B cell (primary cell): ENCODE data around the gene TMEM131L. TPM values are rescaled to one million over a fixed set of nuclear protein-coding genes. Genes with fewer than 3 reads are reported as not detected.

Experiments
- ATAC-seq: fragments of 200-7000 bp; cut with Tn5 transposase; one replicate; pipeline ENCODE4 v1.10.0; 2021; ENCODE audit warnings: low read depth, mild to moderate bottlenecking, moderate number of reproducible peaks, moderate library complexity
- CTCF ChIA-PET: fragments of 350-600 bp; sonication (Branson Sonifier 250); formaldehyde crosslinking; loops from one replicate; lab custom pipeline; 2021; ENCODE audit warnings: antibody characterized with exemption, inconsistent platforms; lab: Charles Lee
- POLR2A ChIA-PET: fragments of 350-600 bp; sonication (Branson Sonifier 250); formaldehyde crosslinking; loops from one replicate; lab custom pipeline; 2021; ENCODE audit warnings: antibody characterized with exemption; lab: Charles Lee
- DNase-seq: peaks from one replicate; pipeline ENCODE4 v3.0.0; 2013
- H2AFZ ChIP-seq: 2 replicates; pipeline ENCODE4 v1.6.1; 2012; ENCODE audit warnings: mild to moderate bottlenecking, low read depth, low read length; ENCODE audit not compliant: insufficient read depth, poor library complexity, severe bottlenecking
- H3K27ac ChIP-seq, 2 donors: 1 replicate in 1 of 2; 2 replicates in 1 of 2; pipeline ENCODE4 v1.5.1; 2012 to 2013; ENCODE audit warnings: low read length in 2 of 2, mild to moderate bottlenecking in 2 of 2, moderate library complexity in 1 of 2
- H3K27me3 ChIP-seq, 4 experiments: fragments of 200-600 bp in 1 of 4; sonication (generic) in 1 of 4; replicated peaks in 1 of 4; 1 replicate in 2 of 4; 2 replicates in 2 of 4; pipeline versions ENCODE4 v1.6.1 to v1.7.0; 2013 to 2016; ENCODE audit warnings: low read length in 3 of 4, mild to moderate bottlenecking in 2 of 4, mixed read lengths in 1 of 4, moderate library complexity in 1 of 4; ENCODE audit not compliant: insufficient read depth in 4 of 4, control insufficient read depth in 3 of 4; ENCODE audit errors: control extremely low read depth in 1 of 4
- H3K36me3 ChIP-seq, 2 experiments: replicated peaks in 1 of 2; 1 replicate in 1 of 2; 2 replicates in 1 of 2; pipeline versions ENCODE4 v1.6.1 to v1.7.1; 2013; ENCODE audit warnings: low read length in 1 of 2; ENCODE audit not compliant: insufficient read depth in 2 of 2, control insufficient read depth in 1 of 2; ENCODE audit errors: control extremely low read depth in 1 of 2, extremely low read depth in 1 of 2
- H3K4me1 ChIP-seq, 2 donors: fragments of 200-600 bp in 1 of 2; sonication (generic) in 1 of 2; 1 replicate in 1 of 2; 2 replicates in 1 of 2; pipeline versions ENCODE4 v1.5.1 to v1.6.1; 2013 to 2017; ENCODE audit warnings: low read length in 2 of 2; ENCODE audit not compliant: control insufficient read depth in 2 of 2, insufficient read depth in 2 of 2
- H3K4me2 ChIP-seq: replicated peaks from 2 replicates; pipeline ENCODE3; 2012; ENCODE audit warnings: mild to moderate bottlenecking, low read depth, low read length; ENCODE audit not compliant: poor library complexity, severe bottlenecking
- H3K4me3 ChIP-seq, 5 experiments: fragments of 200-600 bp in 1 of 5; sonication (generic) in 1 of 5; 1 replicate in 3 of 5; 2 replicates in 2 of 5; pipeline versions ENCODE4 v1.5.1 to v1.7.0; 2011 to 2016; ENCODE audit warnings: low read length in 4 of 5, mild to moderate bottlenecking in 4 of 5, low read depth in 2 of 5, control low read depth in 1 of 5, moderate library complexity in 1 of 5; ENCODE audit not compliant: insufficient read depth in 1 of 5; ENCODE audit errors: control extremely low read depth in 1 of 5, extremely low read depth in 1 of 5
- H3K79me2 ChIP-seq: fragments of 200-600 bp; sonication (generic); one replicate; pipeline ENCODE4 v1.6.0; 2016; ENCODE audit warnings: low read length; ENCODE audit not compliant: control insufficient read depth, insufficient read depth
- H3K9ac ChIP-seq: fragments of 200-600 bp; sonication (generic); 2 replicates; pipeline ENCODE4 v1.6.1; 2017; ENCODE audit warnings: mild to moderate bottlenecking, low read length, moderate library complexity
- H3K9me3 ChIP-seq, 3 donors: one replicate each; pipeline versions ENCODE4 v1.6.1 to v1.7.1; 2013; ENCODE audit warnings: low read length in 2 of 3; ENCODE audit not compliant: control insufficient read depth in 2 of 3, insufficient read depth in 1 of 3; ENCODE audit errors: control extremely low read depth in 1 of 3
- H4K20me1 ChIP-seq: 2 replicates; pipeline ENCODE4 v1.6.0; 2012; ENCODE audit warnings: mild to moderate bottlenecking, low read length; ENCODE audit not compliant: insufficient read depth, control insufficient read depth, poor library complexity, severe bottlenecking
- H3K27ac Mint-ChIP-seq: one replicate; pipeline ENCODE4 v1.8.0; 2021; ENCODE audit warnings: mixed read lengths
- H3K27me3 Mint-ChIP-seq: one replicate; pipeline ENCODE4 v1.8.0; 2021; ENCODE audit warnings: mixed read lengths
- H3K4me1 Mint-ChIP-seq: one replicate; pipeline ENCODE4 v1.8.0; 2021; ENCODE audit warnings: mixed read lengths
- H3K4me3 Mint-ChIP-seq: one replicate; pipeline ENCODE4 v1.8.0; 2021; ENCODE audit warnings: mixed read lengths
- H3K9me3 Mint-ChIP-seq: one replicate; pipeline ENCODE4 v1.8.0; 2022; ENCODE audit warnings: mixed read lengths; ENCODE audit not compliant: insufficient read depth
- EZH2 ChIP-seq: IDR thresholded peaks from 2 replicates; pipeline ENCODE4 v1.6.1; 2012; ENCODE audit warnings: borderline replicate concordance, low read depth, mild to moderate bottlenecking, moderate library complexity, low read length; ENCODE audit not compliant: insufficient read depth, poor library complexity, severe bottlenecking
- WGBS: methylation state at CpG from one replicate; pipeline ENCODE4 v1.1.5; 2013; ENCODE audit warnings: missing lambda C conversion rate; ENCODE audit not compliant: insufficient coverage; 5-methylcytosine and 5-hydroxymethylcytosine counted together
- intact Hi-C: fragments of 100-400 bp; cut with micrococcal nuclease; formaldehyde crosslinking; loops from one replicate; pipeline ENCODE4 v1.10.0; 2022
- polyA plus RNA-seq: library from polyadenylated mRNA; depleted of rRNA; stranded (reverse); fragments of >200 nt; gene quantifications from 2 replicates; pipeline ENCODE4 v1.2.3, GENCODE V29; 2012
- total RNA-seq, 2 donors: library from RNA; stranded (reverse); fragments of 120-200 nt in 1 of 2; gene quantifications; 1 replicate in 1 of 2; 2 replicates in 1 of 2; pipeline versions ENCODE4 v1.2.3 to v1.2.4, GENCODE V29; 2013 to 2022
- TF ChIP-seq, protein P1 (sequence below): fragments of 200-600 bp; IDR thresholded peaks from one replicate; pipeline ENCODE4 v1.8.0; 2022; ENCODE audit warnings: antibody characterized with exemption, mild to moderate bottlenecking

The TMEM131L gene
- total and polyA plus RNA-seq, 2 donors (not counting 1 experiment from before 2014, with no cell fraction given) = 56.4 to 120 TPM

DNA sequence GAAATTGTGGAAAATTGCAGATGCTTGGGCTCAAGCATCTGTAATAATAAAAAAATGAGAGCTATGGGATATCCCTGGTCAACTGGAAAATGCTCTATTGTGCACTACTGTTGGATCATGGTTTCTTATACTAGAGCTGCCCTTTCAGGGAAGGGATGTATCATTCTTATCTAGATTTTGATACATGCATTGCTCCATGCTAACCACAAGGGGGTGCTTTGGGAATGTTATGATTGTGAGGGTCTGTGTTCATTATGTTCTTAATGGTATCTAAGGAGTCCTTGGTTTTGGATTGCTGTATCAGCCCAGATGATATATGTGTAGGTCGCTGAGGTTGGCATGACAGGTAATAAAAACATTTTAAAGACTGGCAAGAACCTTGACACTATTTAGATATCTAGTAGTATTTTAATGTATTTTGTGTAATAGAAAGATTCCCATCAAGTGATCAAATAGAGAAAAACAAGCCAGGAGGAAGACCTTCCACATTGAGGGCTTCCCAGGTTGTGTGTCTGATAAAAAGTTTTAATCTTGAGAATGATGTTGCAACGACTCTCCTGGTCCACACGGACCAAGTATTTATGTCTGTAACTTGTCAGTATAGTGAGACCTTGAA is 168.7 kb downstream of the TMEM131L start:
- DNase-seq (peak; percentile 41), ATAC-seq (no peak)
- no peak overlapping the region for H3K27ac Mint-ChIP-seq
- no peak overlapping the region for H3K4me2 ChIP-seq
- H3K4me3 ChIP-seq = no peak overlapping the region
- no peak overlapping the region for H2AFZ ChIP-seq
- ChIA-PET CTCF (interaction anchor here (0.6 to 5.9 kb wide), 17 partner anchors 8 to 475 kb away, joined by 3 to 36 read pairs (median 4); no protein-coding TSS in a partner anchor), POLR2A (no interaction called here)
- no peaks in the 10 kb centered on the region for H3K79me2 ChIP-seq
- intact Hi-C loops = loop anchor here (1.0 kb wide), 2 partner anchors 8 to 115 kb away; no protein-coding TSS in a partner anchor
- H3K27me3 ChIP-seq = no peaks in the 10 kb centered on the region
- peaks cover 13 to 81% of the 10 kb centered on the region in 2 experiments for H3K36me3 ChIP-seq
- no peak overlapping the region for H3K9ac ChIP-seq
- H3K4me1 Mint-ChIP-seq = no peaks in the 10 kb centered on the region
- 100% methylated on average over 2 of the region's 3 CpGs for WGBS
- TF ChIP-seq, protein P1, sequence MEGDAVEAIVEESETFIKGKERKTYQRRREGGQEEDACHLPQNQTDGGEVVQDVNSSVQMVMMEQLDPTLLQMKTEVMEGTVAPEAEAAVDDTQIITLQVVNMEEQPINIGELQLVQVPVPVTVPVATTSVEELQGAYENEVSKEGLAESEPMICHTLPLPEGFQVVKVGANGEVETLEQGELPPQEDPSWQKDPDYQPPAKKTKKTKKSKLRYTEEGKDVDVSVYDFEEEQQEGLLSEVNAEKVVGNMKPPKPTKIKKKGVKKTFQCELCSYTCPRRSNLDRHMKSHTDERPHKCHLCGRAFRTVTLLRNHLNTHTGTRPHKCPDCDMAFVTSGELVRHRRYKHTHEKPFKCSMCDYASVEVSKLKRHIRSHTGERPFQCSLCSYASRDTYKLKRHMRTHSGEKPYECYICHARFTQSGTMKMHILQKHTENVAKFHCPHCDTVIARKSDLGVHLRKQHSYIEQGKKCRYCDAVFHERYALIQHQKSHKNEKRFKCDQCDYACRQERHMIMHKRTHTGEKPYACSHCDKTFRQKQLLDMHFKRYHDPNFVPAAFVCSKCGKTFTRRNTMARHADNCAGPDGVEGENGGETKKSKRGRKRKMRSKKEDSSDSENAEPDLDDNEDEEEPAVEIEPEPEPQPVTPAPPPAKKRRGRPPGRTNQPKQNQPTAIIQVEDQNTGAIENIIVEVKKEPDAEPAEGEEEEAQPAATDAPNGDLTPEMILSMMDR = peak; percentile 79
- TF ChIP-seq EZH2 = no peak
- H3K9me3 ChIP-seq = peaks cover 0 to 10% (median 0%) of the 10 kb centered on the region in 3 donors
- peaks cover 30% of the 10 kb centered on the region for H4K20me1 ChIP-seq
- no peaks in the 10 kb centered on the region for H3K27me3 Mint-ChIP-seq
- H3K4me3 Mint-ChIP-seq = no peak overlapping the region
- H3K9me3 Mint-ChIP-seq = no peaks in the 10 kb centered on the region
- H3K4me1 ChIP-seq = no peaks in the 10 kb centered on the region
- H3K27ac ChIP-seq = no peak overlapping the region

DNA sequence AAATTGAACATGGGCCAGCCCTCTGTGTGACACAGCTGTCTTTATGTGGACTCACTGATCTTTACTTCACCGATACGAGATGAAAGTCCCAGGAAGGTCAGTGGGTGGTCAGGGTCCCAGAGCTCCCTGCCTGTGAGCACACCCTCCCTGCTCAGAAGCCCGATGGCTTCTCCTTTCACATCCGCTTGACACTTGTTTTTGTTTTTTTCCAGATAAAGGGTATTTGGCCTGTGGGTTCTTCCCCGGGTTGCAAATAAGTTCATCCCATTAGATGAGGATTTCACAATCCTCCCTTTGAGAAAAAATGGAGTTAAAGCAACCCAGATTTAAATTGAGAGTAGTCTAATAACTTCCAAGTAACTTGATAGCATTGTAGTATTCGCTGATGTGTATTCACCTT is 169.7 kb downstream of the TMEM131L start:
- no peak overlapping the region for H2AFZ ChIP-seq
- H3K27ac ChIP-seq = no peak overlapping the region
- H3K27me3 Mint-ChIP-seq = no peaks in the 10 kb centered on the region
- H3K4me3 Mint-ChIP-seq = no peak overlapping the region
- no peak overlapping the region for H3K4me2 ChIP-seq
- H3K27me3 ChIP-seq = no peaks in the 10 kb centered on the region
- no peak overlapping the region for H3K9ac ChIP-seq
- H3K9me3 ChIP-seq = peaks cover 0 to 10% (median 0%) of the 10 kb centered on the region in 3 donors
- no peaks in the 10 kb centered on the region for H3K4me1 ChIP-seq
- ATAC-seq (no peak), DNase-seq (no peak)
- TF ChIP-seq, protein P1 = no peak
- no peak for TF ChIP-seq EZH2
- H3K27ac Mint-ChIP-seq = peak overlapping the region; percentile 6
- ChIA-PET CTCF (interaction anchor here (0.6 to 5.9 kb wide), 3 partner anchors 7 to 114 kb away, joined by 3 to 36 read pairs (median 31); no protein-coding TSS in a partner anchor), POLR2A (no interaction called here)
- no peaks in the 10 kb centered on the region for H3K79me2 ChIP-seq
- 95% methylated on average over 3 of the region's 6 CpGs for WGBS
- H3K4me1 Mint-ChIP-seq = peaks cover under 1% of the 10 kb centered on the region
- peaks cover 23% of the 10 kb centered on the region for H4K20me1 ChIP-seq
- no peaks in the 10 kb centered on the region for H3K9me3 Mint-ChIP-seq
- peaks cover 8 to 71% of the 10 kb centered on the region in 2 experiments for H3K36me3 ChIP-seq
- intact Hi-C loops = no loop called here
- no peak overlapping the region for H3K4me3 ChIP-seq
